Measurements from ENCODE around the gene RASGEF1C. TPM values are rescaled to one million over a fixed set of nuclear protein-coding genes. Genes with fewer than 3 reads are reported as not detected.

RASGEF1C gene
- total RNA-seq, 4 donors from 2014 or later, result 1.7 TPM; not detected in 3

GRCh38 chr5:180072556-180072955 lies 136.5 kb downstream of the RASGEF1C start:
- Histone ChIP-seq H3K9me3 (no peaks in the 10 kb centered on the region), H3K4me1 (peaks cover 0 to 14% (median 0%) of the 10 kb centered on the region in 4 donors), H3K36me3 (no peaks in the 10 kb centered on the region), H3K27ac (peak overlapping the region in 3 of 4 donors; percentile 93 to 99 (median 98)), H3K27me3 (no peaks in the 10 kb centered on the region), H3K4me3 (peak overlapping the region in 1 of 4 donors; percentile 92)
- no peak for TF ChIP-seq POLR2A (IDR thresholded peaks at IDR 0.05)
- TF ChIP-seq, protein P1, sequence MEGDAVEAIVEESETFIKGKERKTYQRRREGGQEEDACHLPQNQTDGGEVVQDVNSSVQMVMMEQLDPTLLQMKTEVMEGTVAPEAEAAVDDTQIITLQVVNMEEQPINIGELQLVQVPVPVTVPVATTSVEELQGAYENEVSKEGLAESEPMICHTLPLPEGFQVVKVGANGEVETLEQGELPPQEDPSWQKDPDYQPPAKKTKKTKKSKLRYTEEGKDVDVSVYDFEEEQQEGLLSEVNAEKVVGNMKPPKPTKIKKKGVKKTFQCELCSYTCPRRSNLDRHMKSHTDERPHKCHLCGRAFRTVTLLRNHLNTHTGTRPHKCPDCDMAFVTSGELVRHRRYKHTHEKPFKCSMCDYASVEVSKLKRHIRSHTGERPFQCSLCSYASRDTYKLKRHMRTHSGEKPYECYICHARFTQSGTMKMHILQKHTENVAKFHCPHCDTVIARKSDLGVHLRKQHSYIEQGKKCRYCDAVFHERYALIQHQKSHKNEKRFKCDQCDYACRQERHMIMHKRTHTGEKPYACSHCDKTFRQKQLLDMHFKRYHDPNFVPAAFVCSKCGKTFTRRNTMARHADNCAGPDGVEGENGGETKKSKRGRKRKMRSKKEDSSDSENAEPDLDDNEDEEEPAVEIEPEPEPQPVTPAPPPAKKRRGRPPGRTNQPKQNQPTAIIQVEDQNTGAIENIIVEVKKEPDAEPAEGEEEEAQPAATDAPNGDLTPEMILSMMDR (IDR thresholded peaks at IDR 0.05), result no peak
- no peak for DNase-seq

DNA sequence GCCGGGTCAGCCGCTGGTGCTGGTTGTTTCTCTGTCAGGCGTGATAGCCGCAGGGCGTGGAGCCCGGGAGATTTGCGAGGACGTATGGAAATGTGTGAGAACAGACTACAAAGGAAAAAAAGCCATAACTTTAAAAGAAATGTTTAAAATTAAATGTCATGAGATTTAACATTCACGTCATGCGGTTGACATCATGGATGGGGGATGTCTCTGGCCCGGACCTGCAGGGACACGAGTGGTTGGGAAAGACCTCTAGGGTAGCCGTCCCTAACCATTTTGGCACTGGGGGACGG lies 136.8 kb downstream of the RASGEF1C start:
- no peaks in the 10 kb centered on the region for H3K9me3 ChIP-seq
- peaks cover 0 to 14% (median 0%) of the 10 kb centered on the region in 4 donors for H3K4me1 ChIP-seq
- peak overlapping the region; percentile 67 to 92 (median 88) for H3K4me3 ChIP-seq
- peak overlapping the region; percentile 93 to 99 (median 96) for H3K27ac ChIP-seq
- TF ChIP-seq, protein P1 (IDR thresholded peaks at IDR 0.05), result no peak
- TF ChIP-seq POLR2A (IDR thresholded peaks at IDR 0.05), result no peak
- H3K27me3 ChIP-seq, result no peaks in the 10 kb centered on the region
- no peak for DNase-seq
- no peaks in the 10 kb centered on the region for H3K36me3 ChIP-seq

- TF ChIP-seq, protein P1 (IDR thresholded peaks at IDR 0.05), result peak in 1 of 6 experiments; percentile 7
- peak; percentile 61 to 85 for TF ChIP-seq POLR2A (IDR thresholded peaks at IDR 0.05)
- Histone ChIP-seq H3K4me3 (peak within 1 kb of the TSS; percentile 67 to 92 (median 88)), H3K36me3 (no peaks in the 10 kb centered on the region), H3K9me3 (no peaks in the 10 kb centered on the region), H3K27me3 (no peaks in the 10 kb centered on the region), H3K4me1 (peaks cover 0 to 14% (median 0%) of the 10 kb centered on the region in 4 donors), H3K27ac (peak within 1 kb of the TSS; percentile 93 to 99 (median 96))
- peak; percentile 90 to 96 (median 95) for DNase-seq
These were observed 137.3 kb downstream of the RASGEF1C start, which contains the start of gene RNF130 for GRCh38 chr5:180071531-180072255. RNF130 (minus strand) TSS chr5:180071759; CDS start chr5:180071702, 57 bp downstream.

DNA sequence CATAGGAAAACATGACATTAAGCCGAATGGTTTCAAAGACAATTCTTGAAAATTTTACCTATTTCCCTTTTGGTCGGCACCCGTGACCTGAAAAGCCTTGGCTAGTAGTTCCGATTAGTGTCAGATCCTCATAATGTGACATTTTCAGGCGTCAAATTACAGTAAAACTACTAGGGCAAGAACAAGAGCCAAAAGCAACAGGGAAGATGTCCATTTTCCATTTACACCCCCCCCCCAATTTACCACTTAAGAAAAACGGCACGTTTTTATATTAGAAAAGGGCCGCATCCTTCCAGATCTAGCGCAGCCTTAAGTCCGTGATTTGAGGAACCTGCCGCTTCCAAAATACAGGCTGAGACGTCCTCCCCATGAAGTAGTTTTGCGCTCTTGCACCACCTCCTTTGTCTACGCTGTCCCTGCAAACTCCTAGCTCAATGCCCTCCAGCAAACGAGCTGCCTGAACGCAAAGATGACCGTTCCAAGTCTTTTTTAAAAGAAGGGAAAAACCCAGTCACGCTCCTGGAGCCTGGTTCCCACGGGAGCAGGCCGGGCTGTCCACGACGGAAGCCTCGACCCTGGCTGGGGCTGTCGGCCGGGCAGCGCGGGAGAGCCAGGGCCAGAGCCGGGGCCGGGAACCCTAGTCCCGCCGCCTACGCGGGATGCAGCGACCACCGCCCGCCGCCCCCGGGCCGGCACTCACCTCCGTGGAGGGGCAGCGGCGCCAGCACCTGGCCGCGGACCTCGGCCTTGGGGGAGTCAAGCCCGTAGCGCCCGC lies 138.1 kb downstream of the RASGEF1C start:
- Histone ChIP-seq H3K27me3 (no peaks in the 10 kb centered on the region), H3K4me3 (peak overlapping the region; percentile 67 to 92 (median 88)), H3K9me3 (no peaks in the 10 kb centered on the region), H3K27ac (peak overlapping the region; percentile 93 to 99 (median 96)), H3K4me1 (peaks cover 0 to 14% (median 0%) of the 10 kb centered on the region in 4 donors), H3K36me3 (no peaks in the 10 kb centered on the region)
- DNase-seq, result peak in 2 of 3 donors; percentile 28 to 58
- TF ChIP-seq POLR2A (IDR thresholded peaks at IDR 0.05), result no peak
- TF ChIP-seq, protein P1 (IDR thresholded peaks at IDR 0.05), result no peak

GRCh38 chr5:180069589-180070247 lies 139.3 kb downstream of the RASGEF1C start:
- H3K4me3 ChIP-seq, result peak overlapping the region in 2 of 4 donors; percentile 86 to 91
- H3K36me3 ChIP-seq, result no peaks in the 10 kb centered on the region
- DNase-seq, result peak in 2 of 3 donors; percentile 36 to 62
- H3K27me3 ChIP-seq, result no peaks in the 10 kb centered on the region
- no peaks in the 10 kb centered on the region for H3K9me3 ChIP-seq
- peaks cover 0 to 14% (median 0%) of the 10 kb centered on the region in 4 donors for H3K4me1 ChIP-seq
- TF ChIP-seq POLR2A (IDR thresholded peaks at IDR 0.05), result no peak
- TF ChIP-seq, protein P1 (IDR thresholded peaks at IDR 0.05), result no peak
- no peak overlapping the region for H3K27ac ChIP-seq

Data from Peyer's patch (tissue), 4 donors.